Gastroesophageal sphincter (tissue), 3 donors: ENCODE measurements around the gene KLHDC8B.
A peak's percentile ranks its signal among the peaks of the same experiment; 100 is the strongest.

Source experiments
- CTCF ChIP-seq, 4 experiments: fragments of 200-600 bp in 2 of 4; fragments of 450-650 bp in 2 of 4; sonication (generic) in 1 of 4; IDR thresholded peaks; one replicate each; pipeline ENCODE4 v1.5.1; 2017 to 2019; ENCODE audit warnings: antibody characterized with exemption in 4 of 4, mild to moderate bottlenecking in 2 of 4, moderate library complexity in 2 of 4
- EP300 ChIP-seq: sonication (generic); formaldehyde crosslinking; IDR thresholded peaks from one replicate; pipeline ENCODE4 v1.6.1; 2017; ENCODE audit warnings: antibody characterized with exemption, mild to moderate bottlenecking
- POLR2A ChIP-seq, 2 donors: fragments of 450-650 bp; IDR thresholded peaks; one replicate each; pipeline ENCODE4 v1.6.1; 2017; ENCODE audit warnings: antibody characterized with exemption in 2 of 2, mild to moderate bottlenecking in 2 of 2, moderate library complexity in 1 of 2
- POLR2AphosphoS5 ChIP-seq: sonication (generic); formaldehyde crosslinking; IDR thresholded peaks from one replicate; pipeline ENCODE4 v1.6.1; 2017; ENCODE audit warnings: antibody characterized with exemption

GRCh38 chr3:49165771-49166751 is 5.3 kb upstream of the KLHDC8B start, which contains the start of gene CCDC71:
- TF ChIP-seq POLR2AphosphoS5 (peak; percentile 82), CTCF (IDR thresholded peaks at IDR 0.05) (no peak), EP300 (no peak), POLR2A (IDR thresholded peaks at IDR 0.05) (peak; percentile 47 to 71)
